GM18499 (cell line): ENCODE measurements around the gene RASGRP2.

Source experiments
- ATAC-seq: cut with Tn5 transposase; IDR thresholded peaks from one replicate; pipeline ENCODE4 v1.9.1; 2021; ENCODE audit warnings: moderate number of reproducible peaks; ENCODE audit not compliant: insufficient read depth, unreplicated experiment

RASGRP2 gene

GRCh38 chr11:64758330-64759079, 14.6 kb upstream of the RASGRP2 start:
- no peak for ATAC-seq

GRCh38 chr11:64757549-64758329, 13.8 kb upstream of the RASGRP2 start:
- no peak for ATAC-seq

GRCh38 chr11:64755681-64756361, 11.9 kb upstream of the RASGRP2 start:
- ATAC-seq: no peak

- no peak for ATAC-seq
These were observed 11.1 kb upstream of the RASGRP2 start for GRCh38 chr11:64754919-64755662.

- ATAC-seq: no peak
These were observed 10.4 kb upstream of the RASGRP2 start for GRCh38 chr11:64754124-64754918.

- ATAC-seq: no peak
These were observed 9.6 kb upstream of the RASGRP2 start for GRCh38 chr11:64753380-64754123.

GRCh38 chr11:64753019-64753379, 9.1 kb upstream of the RASGRP2 start:
- no peak for ATAC-seq

- ATAC-seq: no peak
These were observed 8.4 kb upstream of the RASGRP2 start for GRCh38 chr11:64752175-64752970.

- ATAC-seq: no peak
These were observed 7.6 kb upstream of the RASGRP2 start for GRCh38 chr11:64751580-64751979.

- no peak for ATAC-seq
These were observed 7.2 kb upstream of the RASGRP2 start for GRCh38 chr11:64751136-64751535.

GRCh38 chr11:64750361-64751054, 6.6 kb upstream of the RASGRP2 start:
- ATAC-seq: no peak

GRCh38 chr11:64747961-64748665, 4.2 kb upstream of the RASGRP2 start:
- ATAC-seq: no peak

GRCh38 chr11:64746486-64746885, 2.5 kb upstream of the RASGRP2 start:
- no peak for ATAC-seq

GRCh38 chr11:64745521-64746328, 1.8 kb upstream of the RASGRP2 start:
- no peak for ATAC-seq

- ATAC-seq: no peak
These were observed 1.2 kb upstream of the RASGRP2 start for GRCh38 chr11:64745189-64745520.

GRCh38 chr11:64744544-64745188, 724 bp upstream of the RASGRP2 start:
- ATAC-seq: no peak
